ENCODE measurements around the gene PPT1.
A peak's percentile ranks its signal among the peaks of the same experiment; 100 is the strongest.

PPT1 gene

GRCh38 chr1:40096977-40097782, at the start of gene PPT1 (continued):
- no peak for TF ChIP-seq ZNF37A (tag by site-specific recombination; IDR thresholded peaks at IDR 0.05)
- peak; percentile 94 for TF ChIP-seq SCRT2 (tag by site-specific recombination; IDR thresholded peaks at IDR 0.05)
- TF ChIP-seq PATZ1 (tag by site-specific recombination; IDR thresholded peaks at IDR 0.05) = peak; percentile 42
- no peak for TF ChIP-seq ZNF530 (tag by site-specific recombination; IDR thresholded peaks at IDR 0.05; ENCODE audit: low read depth)
- TF ChIP-seq, protein P1, sequence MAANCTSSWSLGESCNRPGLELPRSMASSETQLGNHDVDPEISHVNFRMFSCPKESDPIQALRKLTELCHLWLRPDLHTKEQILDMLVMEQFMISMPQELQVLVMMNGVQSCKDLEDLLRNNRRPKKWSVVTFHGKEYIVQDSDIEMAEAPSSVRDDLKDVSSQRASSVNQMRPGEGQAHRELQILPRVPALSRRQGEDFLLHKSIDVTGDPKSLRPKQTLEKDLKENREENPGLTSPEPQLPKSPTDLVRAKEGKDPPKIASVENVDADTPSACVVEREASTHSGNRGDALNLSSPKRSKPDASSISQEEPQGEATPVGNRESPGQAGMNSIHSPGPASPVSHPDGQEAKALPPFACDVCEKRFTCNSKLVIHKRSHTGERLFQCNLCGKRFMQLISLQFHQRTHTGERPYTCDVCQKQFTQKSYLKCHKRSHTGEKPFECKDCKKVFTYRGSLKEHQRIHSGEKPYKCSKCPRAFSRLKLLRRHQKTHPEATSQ (tag by site-specific recombination; IDR thresholded peaks at IDR 0.05) = 0 out of 2 replicates have a peak, but pooled peaks have one; percentile 40
- TF ChIP-seq, protein P2, sequence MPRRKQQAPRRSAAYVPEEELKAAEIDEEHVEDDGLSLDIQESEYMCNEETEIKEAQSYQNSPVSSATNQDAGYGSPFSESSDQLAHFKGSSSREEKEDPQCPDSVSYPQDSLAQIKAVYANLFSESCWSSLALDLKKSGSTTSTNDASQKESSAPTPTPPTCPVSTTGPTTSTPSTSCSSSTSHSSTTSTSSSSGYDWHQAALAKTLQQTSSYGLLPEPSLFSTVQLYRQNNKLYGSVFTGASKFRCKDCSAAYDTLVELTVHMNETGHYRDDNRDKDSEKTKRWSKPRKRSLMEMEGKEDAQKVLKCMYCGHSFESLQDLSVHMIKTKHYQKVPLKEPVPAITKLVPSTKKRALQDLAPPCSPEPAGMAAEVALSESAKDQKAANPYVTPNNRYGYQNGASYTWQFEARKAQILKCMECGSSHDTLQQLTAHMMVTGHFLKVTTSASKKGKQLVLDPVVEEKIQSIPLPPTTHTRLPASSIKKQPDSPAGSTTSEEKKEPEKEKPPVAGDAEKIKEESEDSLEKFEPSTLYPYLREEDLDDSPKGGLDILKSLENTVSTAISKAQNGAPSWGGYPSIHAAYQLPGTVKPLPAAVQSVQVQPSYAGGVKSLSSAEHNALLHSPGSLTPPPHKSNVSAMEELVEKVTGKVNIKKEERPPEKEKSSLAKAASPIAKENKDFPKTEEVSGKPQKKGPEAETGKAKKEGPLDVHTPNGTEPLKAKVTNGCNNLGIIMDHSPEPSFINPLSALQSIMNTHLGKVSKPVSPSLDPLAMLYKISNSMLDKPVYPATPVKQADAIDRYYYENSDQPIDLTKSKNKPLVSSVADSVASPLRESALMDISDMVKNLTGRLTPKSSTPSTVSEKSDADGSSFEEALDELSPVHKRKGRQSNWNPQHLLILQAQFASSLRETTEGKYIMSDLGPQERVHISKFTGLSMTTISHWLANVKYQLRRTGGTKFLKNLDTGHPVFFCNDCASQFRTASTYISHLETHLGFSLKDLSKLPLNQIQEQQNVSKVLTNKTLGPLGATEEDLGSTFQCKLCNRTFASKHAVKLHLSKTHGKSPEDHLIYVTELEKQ (tag by site-specific recombination; IDR thresholded peaks at IDR 0.05; ENCODE audit: borderline replicate concordance) = peak; percentile 8; the same call in 1 of the 2 replicates
- TF ChIP-seq ZNF670 (tag by site-specific recombination; IDR thresholded peaks at IDR 0.05; ENCODE audit: low read depth) = no peak
- TF ChIP-seq BCL11B (tag by site-specific recombination; IDR thresholded peaks at IDR 0.05; ENCODE audit: low read depth) = no peak
- TF ChIP-seq ZNF488 (tag by site-specific recombination; IDR thresholded peaks at IDR 0.05) = no peak
- TF ChIP-seq ZNF600 (tag by site-specific recombination; IDR thresholded peaks at IDR 0.05) = peak; percentile 95
- TF ChIP-seq ZNF433 (tag by site-specific recombination; IDR thresholded peaks at IDR 0.05; ENCODE audit: low read depth) = no peak
- peak; percentile 56; the same call in 1 of the 2 replicates for TF ChIP-seq KLF10 (tag by site-specific recombination; IDR thresholded peaks at IDR 0.05)
- TF ChIP-seq ZNF416 (tag by site-specific recombination; IDR thresholded peaks at IDR 0.05) = no peak
- TF ChIP-seq ZNF660 (tag by site-specific recombination; IDR thresholded peaks at IDR 0.05) = peak; percentile 51; the same call in 1 of the 2 replicates
- no peak for TF ChIP-seq HOXD13 (CRISPR knock-in tag; IDR thresholded peaks at IDR 0.05; ENCODE audit: borderline replicate concordance)
- no peak for TF ChIP-seq ZNF558 (tag by site-specific recombination; IDR thresholded peaks at IDR 0.05)
- TF ChIP-seq ZNF138 (tag by site-specific recombination; IDR thresholded peaks at IDR 0.05; ENCODE audit: borderline replicate concordance) = no peak
- TF ChIP-seq ZNF362 (tag by site-specific recombination; IDR thresholded peaks at IDR 0.05) = no peak
- no peak for TF ChIP-seq ZNF623 (tag by site-specific recombination; IDR thresholded peaks at IDR 0.05)
- no peak for TF ChIP-seq ZNF155 (tag by site-specific recombination; IDR thresholded peaks at IDR 0.05)
- TF ChIP-seq OVOL3 (tag by site-specific recombination; IDR thresholded peaks at IDR 0.05) = no peak; the same call in 1 of the 2 replicates
- TF ChIP-seq IKZF3 (tag by site-specific recombination; IDR thresholded peaks at IDR 0.05) = peak; percentile 12; the same call in 1 of the 2 replicates
- no peak for TF ChIP-seq ZNF747 (tag by site-specific recombination; IDR thresholded peaks at IDR 0.05)
- no peak for TF ChIP-seq ZNF274 (IDR thresholded peaks at IDR 0.05; ENCODE audit: low read length)
- TF ChIP-seq ZNF274 (tag by site-specific recombination; IDR thresholded peaks at IDR 0.05; ENCODE audit: borderline replicate concordance) = no peak
- peak; percentile 52 for TF ChIP-seq ZNF324 (tag by site-specific recombination; IDR thresholded peaks at IDR 0.05)
- no peak for TF ChIP-seq HOXA7 (CRISPR knock-in tag; IDR thresholded peaks at IDR 0.05; ENCODE audit: borderline replicate concordance)
- TF ChIP-seq ZNF692 (tag by site-specific recombination; IDR thresholded peaks at IDR 0.05) = peak; percentile 100
- no peak for TF ChIP-seq ZNF10 (tag by site-specific recombination; IDR thresholded peaks at IDR 0.05)
- no peak for TF ChIP-seq ZNF302 (tag by site-specific recombination; IDR thresholded peaks at IDR 0.05; ENCODE audit: low read depth)
- no peak for TF ChIP-seq ZNF585B (tag by site-specific recombination; IDR thresholded peaks at IDR 0.05)
